GM12801 (cell line): Measurements from ENCODE around the gene RAB37.

ENCODE experiments used
- TF ChIP-seq, protein P1 (sequence below): IDR thresholded peaks from one replicate; pipeline ENCODE4 v1.5.1; 2011; ENCODE audit warnings: control low read depth; ENCODE audit not compliant: insufficient read length; ENCODE audit errors: extremely low read depth

The RAB37 gene

DNA sequence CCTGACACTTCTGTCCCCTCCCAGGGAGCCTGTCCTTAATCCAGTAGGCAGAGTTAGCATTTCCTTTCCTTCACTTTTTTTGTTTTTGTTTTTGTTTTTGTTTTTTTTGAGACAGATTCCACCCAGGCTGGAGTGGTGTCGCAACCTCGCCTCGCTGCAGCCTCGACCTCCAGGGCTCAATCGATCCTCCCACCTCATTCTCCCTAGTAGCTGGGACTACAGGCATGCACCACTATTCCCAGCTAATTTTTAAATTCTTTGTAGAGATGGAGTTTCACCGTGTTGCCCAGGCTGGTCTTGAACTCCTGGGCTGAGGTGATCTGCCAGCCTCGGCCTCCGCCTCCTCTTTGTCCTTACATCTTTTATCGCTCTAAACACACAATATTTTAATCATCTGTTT, 15.4 kb downstream of the RAB37 start:
- TF ChIP-seq, protein P1, sequence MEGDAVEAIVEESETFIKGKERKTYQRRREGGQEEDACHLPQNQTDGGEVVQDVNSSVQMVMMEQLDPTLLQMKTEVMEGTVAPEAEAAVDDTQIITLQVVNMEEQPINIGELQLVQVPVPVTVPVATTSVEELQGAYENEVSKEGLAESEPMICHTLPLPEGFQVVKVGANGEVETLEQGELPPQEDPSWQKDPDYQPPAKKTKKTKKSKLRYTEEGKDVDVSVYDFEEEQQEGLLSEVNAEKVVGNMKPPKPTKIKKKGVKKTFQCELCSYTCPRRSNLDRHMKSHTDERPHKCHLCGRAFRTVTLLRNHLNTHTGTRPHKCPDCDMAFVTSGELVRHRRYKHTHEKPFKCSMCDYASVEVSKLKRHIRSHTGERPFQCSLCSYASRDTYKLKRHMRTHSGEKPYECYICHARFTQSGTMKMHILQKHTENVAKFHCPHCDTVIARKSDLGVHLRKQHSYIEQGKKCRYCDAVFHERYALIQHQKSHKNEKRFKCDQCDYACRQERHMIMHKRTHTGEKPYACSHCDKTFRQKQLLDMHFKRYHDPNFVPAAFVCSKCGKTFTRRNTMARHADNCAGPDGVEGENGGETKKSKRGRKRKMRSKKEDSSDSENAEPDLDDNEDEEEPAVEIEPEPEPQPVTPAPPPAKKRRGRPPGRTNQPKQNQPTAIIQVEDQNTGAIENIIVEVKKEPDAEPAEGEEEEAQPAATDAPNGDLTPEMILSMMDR = no peak

DNA sequence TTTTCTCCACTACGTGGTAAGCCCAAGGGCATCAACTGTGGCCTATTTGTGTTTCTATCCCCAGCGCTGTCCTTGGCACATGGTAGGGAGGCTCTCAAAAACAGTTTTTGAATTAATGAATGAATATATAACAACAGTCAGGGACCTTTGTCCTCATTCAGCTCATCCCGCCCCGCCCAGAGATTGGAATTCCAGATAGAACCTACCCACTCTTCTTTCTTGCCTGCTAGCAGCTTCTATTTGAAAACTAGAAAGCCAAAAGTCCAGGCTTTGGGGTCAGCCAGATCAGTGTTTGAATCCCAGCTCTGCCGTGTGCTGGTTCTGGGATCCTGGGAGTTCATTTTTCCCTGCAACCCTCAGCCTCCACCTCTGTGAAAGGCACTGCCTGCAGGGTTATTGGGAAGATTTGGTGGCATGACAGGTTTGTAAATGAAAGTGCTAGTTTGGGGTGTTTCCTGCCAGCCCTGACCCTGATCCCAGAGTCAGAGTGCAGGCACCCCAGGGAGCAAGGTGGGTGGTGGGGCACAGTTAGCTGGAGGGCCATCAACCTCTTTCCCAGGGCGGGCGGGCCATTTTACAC, 15.9 kb downstream of the RAB37 start:
- TF ChIP-seq, protein P1 = no peak

DNA sequence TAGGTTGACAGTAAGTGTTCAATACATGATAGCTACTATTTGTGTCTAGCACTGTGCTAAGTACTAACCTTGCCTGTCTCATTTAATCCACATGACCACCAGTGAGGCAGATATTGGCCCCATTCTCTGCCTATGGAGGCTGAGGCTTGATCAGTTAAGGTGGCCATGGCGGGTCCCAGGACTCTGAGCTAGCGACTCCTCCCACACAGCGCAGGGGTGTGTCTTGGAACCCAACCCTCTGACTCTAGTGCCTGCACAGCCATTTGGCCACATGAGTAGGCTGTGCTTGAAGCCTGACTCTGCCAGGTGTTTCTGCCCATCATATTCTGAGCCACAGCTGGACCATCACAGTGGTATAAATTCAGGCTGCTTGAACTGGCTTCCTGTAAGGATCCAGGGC, 17.8 kb downstream of the RAB37 start:
- TF ChIP-seq, protein P1 = no peak

DNA sequence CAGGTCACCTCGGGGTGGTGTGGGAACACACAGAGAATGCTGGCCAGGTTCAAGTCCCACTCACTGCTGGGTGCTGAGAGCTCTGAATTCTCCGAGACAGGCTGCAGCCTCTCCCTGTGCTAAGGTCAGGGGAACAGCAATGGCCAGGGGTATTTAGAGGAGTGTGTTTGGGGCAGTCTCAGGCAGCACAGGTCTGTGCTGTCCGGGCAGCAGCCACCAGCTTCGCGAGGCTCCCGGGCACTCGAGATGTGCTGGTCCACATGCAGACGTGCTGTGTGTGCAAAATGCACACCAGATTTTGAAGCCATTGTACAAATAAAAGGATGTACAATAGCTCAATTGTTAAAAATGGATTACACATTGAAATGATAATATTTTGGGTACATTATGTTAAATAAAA, 18.5 kb downstream of the RAB37 start:
- TF ChIP-seq, protein P1 = no peak

DNA sequence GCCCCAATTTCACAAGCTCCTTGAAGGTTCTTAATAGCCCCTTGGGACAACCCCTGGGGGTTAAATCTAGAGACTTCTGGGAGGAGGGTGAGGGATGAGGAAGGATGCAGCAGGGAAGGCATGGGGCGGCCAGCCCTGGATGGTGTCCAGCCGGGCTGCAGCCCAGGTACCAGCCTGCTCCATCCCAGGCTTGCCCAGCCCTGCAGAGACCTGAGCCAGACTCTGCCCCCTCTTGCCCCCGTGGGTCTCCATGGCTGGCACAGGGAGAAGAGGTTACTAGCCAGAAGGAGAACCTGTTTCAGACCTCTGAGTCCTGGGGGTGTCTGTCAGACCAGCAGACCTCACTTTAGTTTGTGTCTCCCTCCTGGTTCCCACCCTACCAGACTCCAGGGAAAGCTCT, 19.8 kb downstream of the RAB37 start:
- TF ChIP-seq, protein P1 = no peak

DNA sequence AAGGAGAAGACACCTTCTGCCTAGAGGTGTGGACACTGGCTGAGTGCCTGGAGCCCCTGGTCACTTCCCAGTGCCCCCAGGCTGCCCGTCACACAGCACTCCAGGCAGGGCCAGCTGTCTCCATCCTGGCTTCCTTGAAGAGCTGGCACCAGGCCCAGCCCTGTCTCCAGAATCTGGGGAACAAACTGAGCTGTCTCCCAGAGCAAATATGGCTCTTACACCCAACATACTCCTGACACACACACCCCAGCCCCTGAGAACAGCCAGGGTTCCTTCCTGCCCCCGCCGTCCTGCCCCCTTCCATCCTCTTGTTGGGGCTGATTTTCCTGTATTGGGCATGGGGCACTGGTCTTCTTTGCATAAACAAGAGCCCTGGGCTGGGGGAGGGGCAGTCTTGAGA, 20.4 kb downstream of the RAB37 start:
- TF ChIP-seq, protein P1 = no peak

- TF ChIP-seq, protein P1 = no peak
Observed at GRCh38 chr17:74757931-74758847, 21.1 kb downstream of the RAB37 start.
